Adipocyte (in vitro differentiated cells): ENCODE data around the gene CENPP.

Experiments used
- DNase-seq: peaks from one replicate; pipeline ENCODE4 v3.0.0-alpha.2; 2015; ENCODE audit warnings: low read depth
- H3K27me3 ChIP-seq: replicated peaks from 2 replicates; pipeline ENCODE4 v1.7.0; 2013; ENCODE audit warnings: mild to moderate bottlenecking, low read length, moderate library complexity; ENCODE audit not compliant: control insufficient read depth, insufficient read depth
- H3K36me3 ChIP-seq: 2 replicates; pipeline ENCODE4 v1.7.0; 2013; ENCODE audit warnings: low read length, mild to moderate bottlenecking, moderate library complexity; ENCODE audit not compliant: control insufficient read depth, insufficient read depth, severe bottlenecking
- H3K4me1 ChIP-seq: 2 replicates; pipeline ENCODE4 v1.7.0; 2013; ENCODE audit warnings: mild to moderate bottlenecking, low read length, moderate library complexity; ENCODE audit not compliant: control insufficient read depth, insufficient read depth
- H3K4me3 ChIP-seq: 2 replicates; pipeline ENCODE4 v1.7.0; 2013; ENCODE audit warnings: mild to moderate bottlenecking, low read length, moderate library complexity
- H3K9ac ChIP-seq: 2 replicates; pipeline ENCODE4 v1.7.0; 2013; ENCODE audit warnings: mild to moderate bottlenecking, low read length, moderate library complexity
- H3K9me3 ChIP-seq: 2 replicates; pipeline ENCODE4 v1.7.0; 2013; ENCODE audit warnings: mild to moderate bottlenecking, low read length, moderate library complexity; ENCODE audit not compliant: control insufficient read depth

CENPP gene

GRCh38 chr9:92603990-92604389 is 278.2 kb downstream of the CENPP start:
- Histone ChIP-seq H3K27me3 (no peaks in the 10 kb centered on the region), H3K4me3 (no peak overlapping the region), H3K4me1 (peaks cover 41% of the 10 kb centered on the region), H3K9ac (no peak overlapping the region), H3K36me3 (no peaks in the 10 kb centered on the region), H3K9me3 (peaks cover 8% of the 10 kb centered on the region)
- DNase-seq: no peak

- peaks cover 8% of the 10 kb centered on the region for H3K9me3 ChIP-seq
- DNase-seq: no peak
- H3K27me3 ChIP-seq: no peaks in the 10 kb centered on the region
- no peak overlapping the region for H3K9ac ChIP-seq
- no peaks in the 10 kb centered on the region for H3K36me3 ChIP-seq
- H3K4me1 ChIP-seq: peaks cover 44% of the 10 kb centered on the region
- no peak overlapping the region for H3K4me3 ChIP-seq
These were observed 279.5 kb downstream of the CENPP start for GRCh38 chr9:92605224-92605623.

GRCh38 chr9:92607088-92607487 is 281.3 kb downstream of the CENPP start:
- Histone ChIP-seq H3K36me3 (peaks cover 5% of the 10 kb centered on the region), H3K9me3 (peaks cover 8% of the 10 kb centered on the region), H3K9ac (no peak overlapping the region), H3K4me3 (peak overlapping the region; percentile 9), H3K27me3 (no peaks in the 10 kb centered on the region), H3K4me1 (peaks cover 34% of the 10 kb centered on the region)
- DNase-seq: peak; percentile 49

- DNase-seq: peak; percentile 85
- H3K4me1 ChIP-seq: peaks cover 37% of the 10 kb centered on the region
- peaks cover 12% of the 10 kb centered on the region for H3K36me3 ChIP-seq
- no peak overlapping the region for H3K4me3 ChIP-seq
- peaks cover 8% of the 10 kb centered on the region for H3K9me3 ChIP-seq
- no peak overlapping the region for H3K9ac ChIP-seq
- H3K27me3 ChIP-seq: no peaks in the 10 kb centered on the region
These were observed 282.0 kb downstream of the CENPP start for GRCh38 chr9:92607773-92608172.

GRCh38 chr9:92608241-92608908 is 282.6 kb downstream of the CENPP start:
- Histone ChIP-seq H3K36me3 (peaks cover 14% of the 10 kb centered on the region), H3K4me1 (peaks cover 37% of the 10 kb centered on the region), H3K27me3 (no peaks in the 10 kb centered on the region), H3K4me3 (no peak overlapping the region), H3K9ac (peak overlapping the region; percentile 3), H3K9me3 (peaks cover 8% of the 10 kb centered on the region)
- peak; percentile 15 for DNase-seq

GRCh38 chr9:92608909-92609445 is 283.2 kb downstream of the CENPP start:
- Histone ChIP-seq H3K4me1 (peaks cover 37% of the 10 kb centered on the region), H3K4me3 (no peak overlapping the region), H3K9me3 (peaks cover 3% of the 10 kb centered on the region), H3K9ac (peak overlapping the region; percentile 3), H3K27me3 (no peaks in the 10 kb centered on the region), H3K36me3 (peaks cover 19% of the 10 kb centered on the region)
- DNase-seq: no peak

GRCh38 chr9:92610470-92611420 is 285.0 kb downstream of the CENPP start:
- H3K9me3 ChIP-seq: no peaks in the 10 kb centered on the region
- no peak for DNase-seq
- no peaks in the 10 kb centered on the region for H3K27me3 ChIP-seq
- peaks cover 31% of the 10 kb centered on the region for H3K36me3 ChIP-seq
- H3K9ac ChIP-seq: no peak overlapping the region
- H3K4me3 ChIP-seq: no peak overlapping the region
- H3K4me1 ChIP-seq: peaks cover 47% of the 10 kb centered on the region

GRCh38 chr9:92611621-92612285 is 286.0 kb downstream of the CENPP start:
- no peaks in the 10 kb centered on the region for H3K9me3 ChIP-seq
- no peak for DNase-seq
- peaks cover 57% of the 10 kb centered on the region for H3K4me1 ChIP-seq
- no peak overlapping the region for H3K4me3 ChIP-seq
- peaks cover 36% of the 10 kb centered on the region for H3K36me3 ChIP-seq
- no peaks in the 10 kb centered on the region for H3K27me3 ChIP-seq
- no peak overlapping the region for H3K9ac ChIP-seq

- peaks cover 37% of the 10 kb centered on the region for H3K36me3 ChIP-seq
- no peaks in the 10 kb centered on the region for H3K9me3 ChIP-seq
- no peak for DNase-seq
- H3K4me1 ChIP-seq: peaks cover 57% of the 10 kb centered on the region
- H3K9ac ChIP-seq: no peak overlapping the region
- H3K27me3 ChIP-seq: no peaks in the 10 kb centered on the region
- no peak overlapping the region for H3K4me3 ChIP-seq
These were observed 286.5 kb downstream of the CENPP start for GRCh38 chr9:92612292-92612691.

GRCh38 chr9:92612816-92613215 is 287.1 kb downstream of the CENPP start:
- no peaks in the 10 kb centered on the region for H3K27me3 ChIP-seq
- no peak overlapping the region for H3K9ac ChIP-seq
- H3K36me3 ChIP-seq: peaks cover 40% of the 10 kb centered on the region
- H3K4me3 ChIP-seq: no peak overlapping the region
- DNase-seq: no peak
- peaks cover 52% of the 10 kb centered on the region for H3K4me1 ChIP-seq
- no peaks in the 10 kb centered on the region for H3K9me3 ChIP-seq
